Measurements from ENCODE around the gene POLE4. TPM values are rescaled to one million over a fixed set of nuclear protein-coding genes. Genes with fewer than 3 reads are reported as not detected.
A peak's percentile ranks its signal among the peaks of the same experiment; 100 is the strongest.

Gene POLE4
- total and polyA plus RNA-seq, 11 donors, result 12.9 to 73.3 (median 38.0) TPM

DNA sequence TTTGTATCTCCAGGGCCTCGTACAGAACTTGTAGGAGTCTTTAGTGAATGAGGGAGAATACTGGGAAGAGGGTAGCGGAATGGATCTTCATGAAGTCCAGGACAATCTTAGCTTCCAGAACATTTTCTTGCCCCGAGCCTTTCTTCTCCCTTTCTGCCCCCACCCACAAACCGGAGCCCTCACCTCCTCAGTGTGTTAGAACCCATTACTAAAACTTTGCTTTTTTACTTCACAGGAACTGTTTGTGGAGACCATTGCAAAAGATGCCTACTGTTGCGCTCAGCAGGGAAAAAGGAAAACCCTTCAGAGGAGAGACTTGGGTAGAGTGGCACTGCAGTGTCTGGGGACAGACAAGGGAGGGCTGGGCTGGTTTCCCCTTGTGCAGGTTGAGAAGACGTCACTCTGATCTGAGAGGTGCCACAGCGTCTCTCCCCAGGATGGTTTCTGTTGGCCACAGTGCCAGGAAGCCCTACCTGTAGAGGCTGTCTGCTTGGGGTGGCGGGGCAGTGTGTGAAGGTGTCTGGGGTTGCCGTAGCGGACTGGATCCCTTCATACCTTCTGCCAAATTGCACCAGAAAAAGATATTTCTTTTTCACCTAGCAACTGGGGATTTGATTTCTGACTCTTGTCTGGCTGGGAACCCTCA lies 786 bp downstream of the POLE4 start:
- Histone ChIP-seq H3K4me3 (peak overlapping the region; percentile 51 to 81 (median 67)), H3K9me3 (peaks cover 0 to 4% (median 0%) of the 10 kb centered on the region in 12 donors), H3K27me3 (no peaks in the 10 kb centered on the region), H3K27ac (peak overlapping the region in 11 of 12 donors; percentile 34 to 97 (median 92)), H3K36me3 (peaks cover 0 to 26% (median 7%) of the 10 kb centered on the region in 9 donors), H3K4me1 (peaks cover 0 to 22% (median 9%) of the 10 kb centered on the region in 12 donors)
- ATAC-seq, result no peak
- TF ChIP-seq CTCF (IDR thresholded peaks at IDR 0.05), result no peak
- no peak for TF ChIP-seq POLR2A (IDR thresholded peaks at IDR 0.05)
- 84 to 89% (median 87%) methylated on average over 10 of the region's 10 CpGs for WGBS, 4 donors
- DNase-seq, result no peak
- intact Hi-C loops (cut with DNase I), result loop anchor here in 1 of 10 donors (5.0 kb wide), 1 partner anchor 83 kb away; no protein-coding TSS in a partner anchor

DNA sequence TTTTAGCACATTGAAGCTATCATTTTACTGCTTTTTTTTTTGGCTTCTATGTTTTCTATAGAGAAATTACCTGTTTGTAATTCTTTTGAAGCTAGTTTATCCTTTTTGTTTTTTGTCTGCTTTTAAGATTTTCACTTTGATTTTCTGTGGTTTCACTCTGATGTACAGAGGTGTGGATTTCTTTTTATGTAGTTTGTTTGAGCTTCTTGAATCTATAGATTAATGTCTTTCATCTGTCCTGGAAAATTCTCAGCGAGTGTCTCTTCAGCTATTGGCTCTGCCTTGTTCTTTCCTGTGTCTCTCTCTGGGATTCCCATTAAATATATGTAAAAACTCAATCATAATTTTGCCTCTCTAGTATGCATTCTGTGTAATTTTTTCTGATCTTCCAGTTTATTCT lies 8.4 kb downstream of the POLE4 start:
- 91 to 94% (median 92%) methylated on average over 1 of the region's 1 CpG for WGBS, 4 donors
- DNase-seq (no peak), ATAC-seq (no peak)
- Histone ChIP-seq H3K4me1 (no peaks in the 10 kb centered on the region), H3K4me3 (no peak overlapping the region), H3K36me3 (peaks cover 0 to 21% (median 11%) of the 10 kb centered on the region in 9 donors), H3K27me3 (no peaks in the 10 kb centered on the region), H3K27ac (no peak overlapping the region), H3K9me3 (peaks cover 0 to 15% (median 0%) of the 10 kb centered on the region in 12 donors)
- TF ChIP-seq CTCF (IDR thresholded peaks at IDR 0.05) (no peak), POLR2A (IDR thresholded peaks at IDR 0.05) (no peak)
- intact Hi-C loops (cut with DNase I), result no loop called here

DNA sequence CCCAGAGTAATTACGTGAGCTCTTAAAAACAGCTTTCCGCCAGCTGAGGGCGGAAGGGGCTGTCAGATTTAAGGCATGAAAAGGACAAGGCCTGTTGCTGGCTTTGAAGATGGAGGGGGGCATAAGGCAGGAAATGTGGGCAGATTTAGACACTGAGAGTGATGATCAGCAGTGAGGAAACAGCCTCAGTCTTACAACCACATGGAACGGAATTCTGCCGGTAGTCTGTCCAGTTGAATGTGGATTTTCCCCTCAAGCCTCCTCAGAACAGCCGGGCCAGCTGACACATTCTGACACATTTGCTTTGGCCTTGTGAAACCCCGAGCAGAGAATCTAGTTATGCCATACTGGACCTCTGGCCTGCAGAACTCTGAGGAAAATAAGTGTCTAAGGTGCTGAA lies 16.6 kb downstream of the POLE4 start:
- no peak for ATAC-seq
- Histone ChIP-seq H3K27me3 (no peaks in the 10 kb centered on the region), H3K4me3 (no peak overlapping the region), H3K27ac (no peak overlapping the region), H3K9me3 (no peaks in the 10 kb centered on the region), H3K36me3 (no peaks in the 10 kb centered on the region), H3K4me1 (no peaks in the 10 kb centered on the region)
- intact Hi-C loops (cut with DNase I), result no loop called here
- 83 to 90% (median 86%) methylated on average over 7 of the region's 7 CpGs for WGBS, 4 donors
- TF ChIP-seq POLR2A (IDR thresholded peaks at IDR 0.05), result no peak
- TF ChIP-seq CTCF (IDR thresholded peaks at IDR 0.05), result no peak
- DNase-seq, result no peak

DNA sequence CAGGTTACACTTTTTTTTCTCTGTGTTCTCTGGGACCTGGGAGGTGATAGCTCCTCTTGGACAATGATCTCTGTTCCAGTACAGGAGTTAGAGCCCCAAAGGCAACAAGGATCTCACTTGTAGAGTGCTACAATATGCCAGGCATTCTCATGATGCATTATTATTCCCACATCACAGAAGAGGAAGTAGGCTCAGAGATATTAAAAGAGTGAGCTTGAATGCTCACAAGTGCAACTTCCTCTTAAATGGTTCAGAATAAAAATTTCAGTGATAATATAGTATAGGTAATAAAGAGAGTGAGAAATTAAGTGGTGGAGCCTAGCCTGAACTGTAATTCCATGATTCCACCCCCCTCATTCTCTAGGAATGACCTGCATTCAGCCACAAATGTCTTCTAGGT lies 21.4 kb downstream of the POLE4 start:
- Histone ChIP-seq H3K9me3 (no peaks in the 10 kb centered on the region), H3K36me3 (no peaks in the 10 kb centered on the region), H3K27me3 (no peaks in the 10 kb centered on the region), H3K4me3 (no peak overlapping the region), H3K4me1 (no peaks in the 10 kb centered on the region), H3K27ac (no peak overlapping the region)
- DNase-seq, result no peak
- TF ChIP-seq CTCF (IDR thresholded peaks at IDR 0.05) (no peak), POLR2A (IDR thresholded peaks at IDR 0.05) (no peak)
- intact Hi-C loops (cut with DNase I), result no loop called here
- ATAC-seq, result no peak

All from heart left ventricle (tissue), 16 donors.